ES-I3 (cell line): ENCODE results near the gene OPN3.

Source experiments
- H3K36me3 ChIP-seq: 2 replicates; pipeline ENCODE4 v1.6.1; 2013; ENCODE audit warnings: mild to moderate bottlenecking, low read length, control low read depth, moderate library complexity; ENCODE audit not compliant: insufficient read depth
- H3K4me1 ChIP-seq: 2 replicates; pipeline ENCODE4 v1.6.1; 2013; ENCODE audit warnings: mild to moderate bottlenecking, control low read depth, low read length; ENCODE audit not compliant: insufficient read depth
- H3K9ac ChIP-seq: 2 replicates; pipeline ENCODE4 v1.6.1; 2013; ENCODE audit warnings: low read depth, mild to moderate bottlenecking, low read length, moderate library complexity
- H3K9me3 ChIP-seq: 2 replicates; pipeline ENCODE4 v1.6.1; 2013; ENCODE audit warnings: mild to moderate bottlenecking, low read length, moderate library complexity; ENCODE audit not compliant: control insufficient read depth, insufficient read depth

OPN3 gene

DNA sequence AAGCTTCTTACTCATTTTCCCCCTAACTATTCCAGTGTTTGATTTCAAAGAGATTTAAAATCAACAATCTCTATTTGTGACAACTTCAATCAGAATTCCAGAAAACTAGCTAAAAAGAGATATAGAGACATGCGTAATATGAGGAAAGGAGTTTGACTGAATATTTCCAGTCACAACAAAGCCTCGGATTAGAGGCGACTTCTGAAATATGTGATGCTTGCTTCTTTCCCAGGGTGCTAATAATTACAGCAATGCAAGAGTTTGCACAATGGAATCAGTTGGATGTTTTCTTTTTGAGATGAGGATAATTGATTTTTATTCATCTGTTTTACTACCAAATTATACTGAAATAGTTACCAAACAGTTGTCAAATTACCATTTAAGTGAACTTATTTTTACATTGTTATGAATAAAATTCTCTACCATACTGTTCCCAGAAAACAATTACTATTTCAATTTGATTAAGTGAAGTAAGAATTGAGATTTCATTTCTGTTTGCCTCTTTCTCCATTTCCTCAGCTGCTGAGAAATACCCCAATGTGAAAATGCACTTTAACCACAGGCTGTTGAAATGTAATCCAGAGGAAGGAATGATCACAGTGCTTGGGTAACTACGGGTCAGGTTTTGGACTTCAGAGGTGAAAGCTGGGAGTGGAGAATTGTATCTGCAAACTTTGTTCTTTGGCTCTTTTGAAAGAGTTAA lies 79.9 kb downstream of the OPN3 start:
- Histone ChIP-seq H3K36me3 (no peaks in the 10 kb centered on the region), H3K9ac (no peak overlapping the region), H3K9me3 (no peaks in the 10 kb centered on the region), H3K4me1 (no peaks in the 10 kb centered on the region)

GRCh38 chr1:241557551-241558193 lies 82.5 kb downstream of the OPN3 start:
- Histone ChIP-seq H3K36me3 (no peaks in the 10 kb centered on the region), H3K4me1 (no peaks in the 10 kb centered on the region), H3K9ac (no peak overlapping the region), H3K9me3 (no peaks in the 10 kb centered on the region)

GRCh38 chr1:241557031-241557430 lies 83.1 kb downstream of the OPN3 start:
- H3K4me1 ChIP-seq = no peaks in the 10 kb centered on the region
- no peaks in the 10 kb centered on the region for H3K36me3 ChIP-seq
- no peaks in the 10 kb centered on the region for H3K9me3 ChIP-seq
- no peak overlapping the region for H3K9ac ChIP-seq

GRCh38 chr1:241555526-241555925 lies 84.6 kb downstream of the OPN3 start:
- Histone ChIP-seq H3K4me1 (no peaks in the 10 kb centered on the region), H3K36me3 (no peaks in the 10 kb centered on the region), H3K9me3 (no peaks in the 10 kb centered on the region), H3K9ac (no peak overlapping the region)

GRCh38 chr1:241553886-241554592 lies 86.1 kb downstream of the OPN3 start:
- Histone ChIP-seq H3K36me3 (no peaks in the 10 kb centered on the region), H3K9ac (no peak overlapping the region), H3K4me1 (no peaks in the 10 kb centered on the region), H3K9me3 (no peaks in the 10 kb centered on the region)

GRCh38 chr1:241551759-241552638 lies 88.2 kb downstream of the OPN3 start:
- no peaks in the 10 kb centered on the region for H3K36me3 ChIP-seq
- H3K9me3 ChIP-seq = no peaks in the 10 kb centered on the region
- H3K9ac ChIP-seq = no peak overlapping the region
- no peaks in the 10 kb centered on the region for H3K4me1 ChIP-seq

- Histone ChIP-seq H3K9ac (no peak overlapping the region), H3K4me1 (no peaks in the 10 kb centered on the region), H3K9me3 (no peaks in the 10 kb centered on the region), H3K36me3 (no peaks in the 10 kb centered on the region)
These were observed 89.9 kb downstream of the OPN3 start for GRCh38 chr1:241550318-241550717.

DNA sequence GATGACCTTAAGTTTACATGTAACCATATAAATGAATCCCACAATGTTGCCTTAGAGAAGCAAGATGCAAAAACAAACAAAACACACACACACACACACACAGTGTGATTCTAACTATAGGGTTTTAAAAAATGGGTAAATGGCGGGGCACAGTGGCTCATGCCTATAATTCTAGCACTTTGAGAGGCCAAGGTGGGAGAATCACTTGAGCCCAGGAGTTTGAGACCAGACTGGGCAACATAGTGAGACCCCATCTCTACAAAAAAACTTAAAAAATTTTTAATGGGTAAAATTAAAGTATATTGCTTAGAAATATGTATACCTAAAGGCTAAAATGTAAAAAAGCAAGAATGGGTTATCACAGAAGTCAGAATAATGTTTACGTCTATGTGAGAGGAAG lies 92.2 kb downstream of the OPN3 start:
- Histone ChIP-seq H3K4me1 (no peaks in the 10 kb centered on the region), H3K9me3 (no peaks in the 10 kb centered on the region), H3K9ac (no peak overlapping the region), H3K36me3 (no peaks in the 10 kb centered on the region)
